Transverse colon (tissue), 4 donors: ENCODE measurements around the gene UVRAG. TPM values are rescaled to one million over a fixed set of nuclear protein-coding genes. Genes with fewer than 3 reads are reported as not detected.

Experiments
- DNase-seq: peaks from one replicate; pipeline ENCODE4 v3.0.0-alpha.2; 2019
- H3K27ac ChIP-seq, 4 donors: fragments of 200-600 bp; sonication (generic); 2 replicates each; pipeline ENCODE4 v1.5.1; 2016 to 2018; ENCODE audit warnings: inconsistent platforms in 4 of 4
- H3K27me3 ChIP-seq: fragments of 200-600 bp; sonication (generic); 2 replicates; pipeline ENCODE4 v1.5.1; 2017; ENCODE audit warnings: inconsistent platforms
- H3K36me3 ChIP-seq, 4 donors: fragments of 200-600 bp; sonication (generic); 2 replicates each; pipeline ENCODE4 v1.5.1; 2017 to 2019; ENCODE audit warnings: inconsistent platforms in 4 of 4
- H3K4me1 ChIP-seq, 4 donors: fragments of 200-600 bp; sonication (generic); 2 replicates each; pipeline ENCODE4 v1.5.1; 2017 to 2020; ENCODE audit warnings: inconsistent platforms in 4 of 4
- H3K4me3 ChIP-seq, 4 donors: fragments of 200-600 bp; sonication (generic); 1 replicate in 1 of 4; 2 replicates in 3 of 4; pipeline versions ENCODE4 v1.5.1 to v1.6.1; 2017 to 2019; ENCODE audit warnings: inconsistent platforms in 4 of 4
- H3K9me3 ChIP-seq, 2 donors: fragments of 200-600 bp; sonication (generic); 2 replicates each; pipeline ENCODE4 v1.5.1; 2017 to 2019; ENCODE audit warnings: inconsistent platforms in 2 of 2
- CTCF ChIP-seq, 5 experiments: fragments of 200-600 bp in 3 of 5; fragments of 450-650 bp in 2 of 5; sonication (generic) in 3 of 5; IDR thresholded peaks; 1 replicate in 2 of 5; 2 replicates in 3 of 5; pipeline ENCODE4 v1.5.1; 2016 to 2017; ENCODE audit warnings: antibody characterized with exemption in 5 of 5, inconsistent platforms in 3 of 5, mild to moderate bottlenecking in 2 of 5, moderate library complexity in 1 of 5
- EP300 ChIP-seq: sonication (generic); formaldehyde crosslinking; IDR thresholded peaks from one replicate; pipeline ENCODE4 v1.6.1; 2017; ENCODE audit warnings: antibody characterized with exemption, low read depth
- POLR2A ChIP-seq: fragments of 450-650 bp; IDR thresholded peaks from one replicate; pipeline ENCODE4 v1.6.1; 2016; ENCODE audit warnings: antibody characterized with exemption, mild to moderate bottlenecking, moderate library complexity
- POLR2AphosphoS5 ChIP-seq, 3 donors: sonication (generic); formaldehyde crosslinking; IDR thresholded peaks; one replicate each; pipeline ENCODE4 v1.6.1; 2016; ENCODE audit warnings: antibody characterized with exemption in 3 of 3
- WGBS, 2 donors: methylation state at CpG; one replicate each; pipeline ENCODE4 v1.1.5; 2018; ENCODE audit warnings: low coverage in 1 of 2; 5-methylcytosine and 5-hydroxymethylcytosine counted together
- in situ Hi-C, 4 donors: fragments of 200-750 bp; cut with MboI; loops; one replicate each; pipeline versions ENCODE4 v1.15.0 to v1.15.1; 2017; ENCODE audit warnings: low sequenced_read_pairs in 3 of 4, low pct_ligation_motif_present in 1 of 4, low pct_unique_long_range_greater_than_20kb in 1 of 4
- intact Hi-C: fragments of 100-400 bp; cut with DNase I; formaldehyde crosslinking; loops from one replicate; pipeline ENCODE4 v1.15.1; 2023; ENCODE audit warnings: low total_unique reads
- total RNA-seq, 4 donors: library from RNA; depleted of rRNA; stranded (reverse); fragments of >200 nt; gene quantifications; one replicate each; pipeline ENCODE4 v1.1.0, GENCODE V29; 2016

The UVRAG gene
- total RNA-seq, 4 donors from 2014 or later = 12.7 to 34.6 (median 19.3) TPM

- H3K27me3 ChIP-seq = no peaks in the 10 kb centered on the region
- TF ChIP-seq POLR2AphosphoS5 (IDR thresholded peaks at IDR 0.05) (no peak), POLR2A (no peak), CTCF (IDR thresholded peaks at IDR 0.05) (no peak), EP300 (no peak)
- H3K9me3 ChIP-seq = no peaks in the 10 kb centered on the region
- intact Hi-C loops = loop anchor here (1.0 kb wide), 1 partner anchor 253 kb away; no protein-coding TSS in a partner anchor
- H3K36me3 ChIP-seq = no peaks in the 10 kb centered on the region
- WGBS, 2 donors = 88 to 95% methylated on average over 2 of the region's 2 CpGs
- peaks cover 0 to 28% (median 3%) of the 10 kb centered on the region in 4 donors for H3K4me1 ChIP-seq
- in situ Hi-C loops = loop anchor here (5.0 to 25.0 kb wide), 5 partner anchors 253 to 426 kb away; no protein-coding TSS in a partner anchor
- H3K4me3 ChIP-seq = no peak overlapping the region
- no peak overlapping the region for H3K27ac ChIP-seq
- no peak for DNase-seq
Measured at GRCh38 chr11:75898871-75899270, 83.9 kb downstream of the UVRAG start.

GRCh38 chr11:75899806-75900205 is 84.8 kb downstream of the UVRAG start:
- no peak for DNase-seq
- Histone ChIP-seq H3K27me3 (no peaks in the 10 kb centered on the region), H3K4me3 (no peak overlapping the region), H3K27ac (no peak overlapping the region), H3K36me3 (no peaks in the 10 kb centered on the region), H3K4me1 (peaks cover 0 to 28% (median 3%) of the 10 kb centered on the region in 4 donors), H3K9me3 (no peaks in the 10 kb centered on the region)
- TF ChIP-seq POLR2AphosphoS5 (IDR thresholded peaks at IDR 0.05) = no peak
- no peak for TF ChIP-seq POLR2A
- no peak for TF ChIP-seq CTCF (IDR thresholded peaks at IDR 0.05)
- TF ChIP-seq EP300 = no peak
- in situ Hi-C loops = loop anchor here (5.0 to 25.0 kb wide), 5 partner anchors 252 to 425 kb away; no protein-coding TSS in a partner anchor
- WGBS, 2 donors = 70 to 82% methylated on average over 2 of the region's 2 CpGs
- intact Hi-C loops = no loop called here

GRCh38 chr11:75900848-75901247 is 85.8 kb downstream of the UVRAG start:
- no peak for DNase-seq
- Histone ChIP-seq H3K27ac (no peak overlapping the region), H3K4me1 (peaks cover 0 to 28% (median 3%) of the 10 kb centered on the region in 4 donors), H3K4me3 (no peak overlapping the region), H3K27me3 (no peaks in the 10 kb centered on the region), H3K9me3 (no peaks in the 10 kb centered on the region), H3K36me3 (no peaks in the 10 kb centered on the region)
- TF ChIP-seq POLR2AphosphoS5 (IDR thresholded peaks at IDR 0.05) (peak in 1 of 3 donors; percentile 40), POLR2A (no peak), CTCF (IDR thresholded peaks at IDR 0.05) (no peak), EP300 (no peak)
- in situ Hi-C loops = no loop called here
- intact Hi-C loops = no loop called here
- 80 to 88% methylated on average over 2 to 3 of the region's 3 CpGs for WGBS, 2 donors

GRCh38 chr11:75902631-75903030 is 87.6 kb downstream of the UVRAG start:
- in situ Hi-C loops = no loop called here
- intact Hi-C loops = no loop called here
- 81 to 89% methylated on average over 2 of the region's 2 CpGs for WGBS, 2 donors
- TF ChIP-seq POLR2AphosphoS5 (IDR thresholded peaks at IDR 0.05) (no peak), POLR2A (no peak), EP300 (no peak), CTCF (IDR thresholded peaks at IDR 0.05) (no peak)
- no peak for DNase-seq
- Histone ChIP-seq H3K27ac (no peak overlapping the region), H3K9me3 (no peaks in the 10 kb centered on the region), H3K27me3 (no peaks in the 10 kb centered on the region), H3K36me3 (no peaks in the 10 kb centered on the region), H3K4me1 (peaks cover 0 to 24% (median 3%) of the 10 kb centered on the region in 4 donors), H3K4me3 (no peak overlapping the region)
